CD14-positive monocyte (primary cell): ENCODE data around the gene PTMS. TPM values are rescaled to one million over a fixed set of nuclear protein-coding genes. Genes with fewer than 3 reads are reported as not detected.

Experiments
- DNase-seq, 3 donors: peaks; one replicate each; pipeline ENCODE4 v3.0.0-alpha.2; 2011 to 2022
- H2AFZ ChIP-seq: 2 replicates; pipeline ENCODE4 v1.6.0; 2012; ENCODE audit warnings: mild to moderate bottlenecking, low read depth, low read length, inconsistent platforms; ENCODE audit not compliant: insufficient read depth, poor library complexity, severe bottlenecking
- H3K27ac ChIP-seq, 2 donors: 1 replicate in 1 of 2; 2 replicates in 1 of 2; pipeline ENCODE4 v1.5.1; 2012 to 2013; ENCODE audit warnings: low read length in 2 of 2, control low read depth in 1 of 2, inconsistent platforms in 1 of 2, low read depth in 1 of 2, mild to moderate bottlenecking in 1 of 2
- H3K27me3 ChIP-seq, 2 donors: one replicate each; pipeline versions ENCODE4 v1.6.0 to v1.6.1; 2011 to 2013; ENCODE audit warnings: low read length in 2 of 2; ENCODE audit not compliant: control insufficient read depth in 2 of 2, insufficient read depth in 2 of 2
- H3K36me3 ChIP-seq, 2 donors: replicated peaks in 1 of 2; 1 replicate in 1 of 2; 2 replicates in 1 of 2; pipeline versions ENCODE4 v1.5.1 to v1.6.1; 2012 to 2013; ENCODE audit warnings: low read length in 2 of 2, control low read depth in 1 of 2, inconsistent platforms in 1 of 2, mild to moderate bottlenecking in 1 of 2; ENCODE audit not compliant: insufficient read depth in 2 of 2, control insufficient read depth in 1 of 2
- H3K4me1 ChIP-seq, 2 donors: 1 replicate in 1 of 2; 2 replicates in 1 of 2; pipeline versions ENCODE4 v1.5.1 to v1.6.1; 2012 to 2013; ENCODE audit warnings: low read length in 2 of 2, control low read depth in 1 of 2, inconsistent platforms in 1 of 2, mild to moderate bottlenecking in 1 of 2, moderate library complexity in 1 of 2; ENCODE audit not compliant: insufficient read depth in 2 of 2, control insufficient read depth in 1 of 2
- H3K4me2 ChIP-seq: replicated peaks from 2 replicates; pipeline ENCODE3; 2012; ENCODE audit warnings: low read length, moderate library complexity, mild to moderate bottlenecking; ENCODE audit not compliant: poor library complexity, severe bottlenecking; ENCODE audit errors: extremely low read depth
- H3K4me3 ChIP-seq, 3 experiments: fragments of 200-600 bp in 1 of 3; sonication (generic) in 1 of 3; replicated peaks in 1 of 3; 1 replicate in 2 of 3; 2 replicates in 1 of 3; pipeline ENCODE4 v1.5.1; 2011 to 2013; ENCODE audit warnings: low read length in 3 of 3, mild to moderate bottlenecking in 3 of 3, control low read depth in 2 of 3, low read depth in 2 of 3, inconsistent platforms in 1 of 3, moderate library complexity in 1 of 3
- H3K79me2 ChIP-seq: 2 replicates; pipeline ENCODE4 v1.6.0; 2012; ENCODE audit warnings: mild to moderate bottlenecking, control low read depth, inconsistent platforms, low read length, moderate library complexity; ENCODE audit not compliant: insufficient read depth
- H3K9ac ChIP-seq: 2 replicates; pipeline ENCODE4 v1.6.0; 2017; ENCODE audit warnings: low read length, mild to moderate bottlenecking; ENCODE audit not compliant: insufficient read depth, poor library complexity, severe bottlenecking
- H3K9me3 ChIP-seq, 2 donors: replicated peaks in 1 of 2; 1 replicate in 1 of 2; 2 replicates in 1 of 2; pipeline versions ENCODE4 v1.5.1 to v1.6.1; 2012 to 2013; ENCODE audit warnings: low read length in 2 of 2, control low read depth in 1 of 2; ENCODE audit not compliant: control insufficient read depth in 1 of 2, insufficient read depth in 1 of 2
- H4K20me1 ChIP-seq: 2 replicates; pipeline ENCODE4 v1.6.0; 2012; ENCODE audit warnings: mild to moderate bottlenecking, low read length, control low read depth, moderate library complexity; ENCODE audit not compliant: insufficient read depth
- H3K27ac Mint-ChIP-seq, 7 donors: one replicate each; pipeline ENCODE4 v1.8.0; 2020; ENCODE audit warnings: mild to moderate bottlenecking in 7 of 7, mixed read lengths in 7 of 7, moderate library complexity in 6 of 7, inconsistent platforms in 2 of 7
- H3K27me3 Mint-ChIP-seq, 3 donors: one replicate each; pipeline ENCODE4 v1.8.0; 2021 to 2022; ENCODE audit warnings: low read depth in 3 of 3, mild to moderate bottlenecking in 3 of 3, mixed read lengths in 3 of 3, moderate library complexity in 3 of 3, inconsistent platforms in 1 of 3
- H3K36me3 Mint-ChIP-seq, 2 donors: one replicate each; pipeline ENCODE4 v1.8.0; 2020; ENCODE audit warnings: mixed read lengths in 2 of 2, inconsistent platforms in 1 of 2, mild to moderate bottlenecking in 1 of 2
- H3K4me1 Mint-ChIP-seq: one replicate; pipeline ENCODE4 v1.8.0; 2020; ENCODE audit warnings: mild to moderate bottlenecking, mixed read lengths
- H3K4me3 Mint-ChIP-seq, 2 donors: one replicate each; pipeline ENCODE4 v1.8.0; 2020; ENCODE audit warnings: mild to moderate bottlenecking in 2 of 2, mixed read lengths in 2 of 2, moderate library complexity in 1 of 2
- H3K9me3 Mint-ChIP-seq, 7 donors: one replicate each; pipeline ENCODE4 v1.8.0; 2020 to 2022; ENCODE audit warnings: mixed read lengths in 7 of 7, mild to moderate bottlenecking in 6 of 7, moderate library complexity in 6 of 7, inconsistent platforms in 2 of 7
- CTCF ChIP-seq: fragments of 200-600 bp; IDR thresholded peaks from one replicate; pipeline ENCODE4 v1.8.0; 2022; ENCODE audit warnings: antibody characterized with exemption, mild to moderate bottlenecking
- WGBS: methylation state at CpG from one replicate; pipeline ENCODE4 v1.1.5; 2013; ENCODE audit warnings: missing lambda C conversion rate; ENCODE audit not compliant: insufficient coverage; 5-methylcytosine and 5-hydroxymethylcytosine counted together
- intact Hi-C, 2 donors: fragments of 100-400 bp; cut with micrococcal nuclease; formaldehyde crosslinking; loops; one replicate each; pipeline versions ENCODE4 v1.15.0 to v1.15.1; 2023
- polyA plus RNA-seq, 3 donors: library from polyadenylated mRNA; depleted of rRNA in 1 of 3; unstranded in 2 of 3; stranded (reverse) in 1 of 3; fragments of 300-500 nt in 2 of 3; fragments of >200 nt in 1 of 3; fragmentation: Illumina TruSeq in 2 of 3; gene quantifications; 1 replicate in 2 of 3; 2 replicates in 1 of 3; pipeline ENCODE4 v1.2.3, GENCODE V29; 2012 to 2021

The PTMS gene
- polyA plus RNA-seq, 3 donors: 2.4 to 9.7 (median 2.6) TPM

DNA sequence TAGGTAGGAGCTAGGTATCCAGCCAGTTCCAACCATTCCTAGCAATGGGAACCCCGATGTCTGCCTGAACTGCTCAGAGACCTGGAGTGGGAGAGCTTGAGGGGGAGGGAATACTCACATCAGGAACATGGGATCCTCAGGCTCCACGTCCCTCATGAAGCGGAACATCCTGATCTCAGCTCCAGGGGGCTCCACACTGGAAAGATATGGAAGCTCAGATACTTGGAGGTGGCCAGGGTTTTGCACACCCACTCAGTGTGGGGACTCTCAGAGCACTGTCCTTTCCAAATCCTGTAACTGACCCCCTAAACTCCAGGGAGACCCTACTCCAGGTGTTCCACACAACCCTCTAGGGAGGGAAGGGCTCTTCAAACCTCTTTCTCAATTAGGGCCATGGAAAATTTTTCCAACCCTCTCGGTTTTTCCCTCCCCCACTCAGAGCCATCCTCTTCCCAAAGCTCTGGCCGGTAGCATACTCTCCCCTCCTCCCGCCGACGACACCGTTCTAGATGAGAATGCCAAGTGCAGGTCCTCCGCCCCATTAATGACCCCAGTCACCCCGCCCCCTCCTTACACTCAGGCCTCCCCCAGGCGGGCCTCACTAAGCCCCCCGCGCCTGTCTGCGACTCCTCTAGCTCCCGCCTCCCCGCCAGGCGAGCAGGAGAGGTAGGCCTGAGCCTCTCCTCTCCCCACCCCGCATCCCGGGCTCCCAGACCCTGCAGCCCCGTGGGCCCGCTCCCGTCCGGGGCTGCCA is 13.8 kb upstream of the PTMS start:
- DNase-seq: no peak
- 0% methylated on average over 18 of the region's 24 CpGs for WGBS
- peaks cover 2% of the 10 kb centered on the region in 3 donors for H3K27me3 Mint-ChIP-seq
- peak overlapping the region; percentile 82 for H2AFZ ChIP-seq
- H3K79me2 ChIP-seq: peaks cover 18% of the 10 kb centered on the region
- H3K4me2 ChIP-seq: peak overlapping the region; percentile 99
- peak overlapping the region; percentile 97 for H3K9ac ChIP-seq
- peaks cover 42 to 47% of the 10 kb centered on the region in 2 donors for H3K36me3 ChIP-seq
- peak overlapping the region; percentile 89 to 97 (median 90) for H3K4me3 ChIP-seq
- peaks cover 29% of the 10 kb centered on the region for H3K4me1 Mint-ChIP-seq
- no peak for TF ChIP-seq CTCF
- H4K20me1 ChIP-seq: no peaks in the 10 kb centered on the region
- peak overlapping the region; percentile 96 to 100 (median 99) for H3K27ac Mint-ChIP-seq
- peak overlapping the region; percentile 97 to 98 for H3K27ac ChIP-seq
- no peaks in the 10 kb centered on the region for H3K27me3 ChIP-seq
- H3K4me1 ChIP-seq: peaks cover 25% of the 10 kb centered on the region in 2 donors
- H3K4me3 Mint-ChIP-seq: peak overlapping the region; percentile 91 to 95
- H3K36me3 Mint-ChIP-seq: peaks cover 44 to 47% of the 10 kb centered on the region in 2 donors
- no peaks in the 10 kb centered on the region for H3K9me3 ChIP-seq
- H3K9me3 Mint-ChIP-seq: no peaks in the 10 kb centered on the region
- intact Hi-C loops: loop anchor here in 1 of 2 donors (5.0 kb wide), 1 partner anchor 40 kb away; no protein-coding TSS in a partner anchor

- H3K36me3 ChIP-seq: peaks cover 34 to 39% of the 10 kb centered on the region in 2 donors
- Mint-ChIP-seq H3K27ac (peak within 1 kb of the TSS; percentile 96 to 100 (median 99)), H3K27me3 (peaks cover 4% of the 10 kb centered on the region in 3 donors), H3K4me1 (peaks cover 29% of the 10 kb centered on the region), H3K9me3 (no peaks in the 10 kb centered on the region), H3K4me3 (peak within 1 kb of the TSS; percentile 91 to 95), H3K36me3 (peaks cover 36 to 39% of the 10 kb centered on the region in 2 donors)
- H3K27me3 ChIP-seq: no peaks in the 10 kb centered on the region
- TF ChIP-seq CTCF: no peak
- H3K4me1 ChIP-seq: peaks cover 25% of the 10 kb centered on the region in 2 donors
- peak within 1 kb of the TSS; percentile 97 for H3K9ac ChIP-seq
- WGBS: under 1% methylated on average over 51 of the region's 62 CpGs
- H3K4me2 ChIP-seq: peak within 1 kb of the TSS; percentile 99
- intact Hi-C loops: loop anchor here in 1 of 2 donors (5.0 kb wide), 1 partner anchor 39 kb away; no protein-coding TSS in a partner anchor
- H3K9me3 ChIP-seq: no peaks in the 10 kb centered on the region
- peak; percentile 96 to 98 (median 98) for DNase-seq
- peak within 1 kb of the TSS; percentile 82 for H2AFZ ChIP-seq
- H3K79me2 ChIP-seq: peaks cover 18% of the 10 kb centered on the region
- peak within 1 kb of the TSS; percentile 89 to 97 (median 90) for H3K4me3 ChIP-seq
- H4K20me1 ChIP-seq: no peaks in the 10 kb centered on the region
- H3K27ac ChIP-seq: peak within 1 kb of the TSS; percentile 97 to 98
Observed at GRCh38 chr12:6752921-6753771, 13.0 kb upstream of the PTMS start, which contains the start of gene MLF2. Gene MLF2, minus strand, starts transcription at chr12:6753141. Its CDS starts 807 bp downstream, at chr12:6752334.
